H1 (cell line): ENCODE measurements around the gene AMBN. TPM values are rescaled to one million over a fixed set of nuclear protein-coding genes. Genes with fewer than 3 reads are reported as not detected.

Experiments used
- CTCF ChIA-PET: fragments of 300-600 bp; sonication (Branson Sonifier 250); formaldehyde crosslinking; loops from one replicate; lab custom pipeline; 2021; ENCODE audit not compliant: partially characterized antibody; lab: Charles Lee
- POLR2A ChIA-PET: fragments of 300-600 bp; sonication (Branson Sonifier 250); formaldehyde crosslinking; loops from one replicate; lab custom pipeline; 2021; ENCODE audit warnings: inconsistent platforms; ENCODE audit not compliant: partially characterized antibody; lab: Charles Lee
- DNase-seq, 2 experiments: peaks; one replicate each; pipeline versions ENCODE4 v3.0.0 to v3.0.0-alpha.2; 2010 to 2022; ENCODE audit warnings: low spot score in 2 of 2, low read depth in 1 of 2, mixed read lengths in 1 of 2
- FAIRE-seq: peaks from 2 replicates; lab custom pipeline; 2011; peaks lifted over from hg19 to GRCh38; lab: Jason Lieb, UNC
- H2AFZ ChIP-seq: 2 replicates; pipeline ENCODE4 v1.8.1; 2012; ENCODE audit warnings: low read length, inconsistent platforms
- H2AK5ac ChIP-seq: 2 replicates; pipeline ENCODE4 v1.6.1; 2013; ENCODE audit warnings: low read depth, low read length
- H2BK120ac ChIP-seq: replicated peaks from 2 replicates; pipeline ENCODE3; 2013; ENCODE audit warnings: low read depth, low read length, inconsistent platforms
- H2BK12ac ChIP-seq: 2 replicates; pipeline ENCODE4 v1.6.1; 2013; ENCODE audit warnings: low read depth, low read length
- H2BK15ac ChIP-seq: 2 replicates; pipeline ENCODE4 v1.6.1; 2013; ENCODE audit warnings: low read length
- H2BK20ac ChIP-seq: 2 replicates; pipeline ENCODE4 v1.6.1; 2013; ENCODE audit warnings: low read length
- H2BK5ac ChIP-seq: 2 replicates; pipeline ENCODE4 v1.6.1; 2013; ENCODE audit warnings: low read depth, low read length
- H3K14ac ChIP-seq: 2 replicates; pipeline ENCODE4 v1.6.1; 2013; ENCODE audit warnings: inconsistent platforms; ENCODE audit not compliant: insufficient read length
- H3K18ac ChIP-seq: 2 replicates; pipeline ENCODE4 v1.6.1; 2013; ENCODE audit warnings: low read length; ENCODE audit errors: extremely low read depth
- H3K23ac ChIP-seq: 2 replicates; pipeline ENCODE4 v1.6.1; 2013; ENCODE audit warnings: inconsistent platforms; ENCODE audit not compliant: insufficient read length
- H3K23me2 ChIP-seq: 2 replicates; pipeline ENCODE4 v1.6.1; 2013; ENCODE audit warnings: low read depth, low read length
- H3K27ac ChIP-seq: 2 replicates; pipeline ENCODE4 v1.6.1; 2011; ENCODE audit warnings: low read depth, low read length, inconsistent platforms
- H3K27me3 ChIP-seq, 4 experiments: replicated peaks in 1 of 4; 1 replicate in 1 of 4; 2 replicates in 3 of 4; pipeline versions ENCODE4 v1.6.1 to v1.8.1; 2011 to 2013; ENCODE audit warnings: low read length in 3 of 4, mild to moderate bottlenecking in 3 of 4, inconsistent platforms in 2 of 4, mixed read lengths in 2 of 4, moderate library complexity in 1 of 4; ENCODE audit not compliant: control insufficient read depth in 3 of 4, insufficient read depth in 3 of 4; ENCODE audit errors: extremely low read depth in 1 of 4
- H3K36me3 ChIP-seq, 4 experiments: 2 replicates each; pipeline versions ENCODE4 v1.6.1 to v1.8.1; 2011 to 2013; ENCODE audit warnings: mild to moderate bottlenecking in 4 of 4, low read length in 3 of 4, moderate library complexity in 2 of 4, control low read depth in 1 of 4, inconsistent platforms in 1 of 4; ENCODE audit not compliant: insufficient read depth in 4 of 4, control insufficient read depth in 2 of 4
- H3K4ac ChIP-seq: replicated peaks from 2 replicates; pipeline ENCODE3; 2013; ENCODE audit warnings: low read length, low read depth, mixed read lengths, inconsistent platforms; ENCODE audit not compliant: insufficient read length
- H3K4me1 ChIP-seq, 4 experiments: replicated peaks in 1 of 4; 1 replicate in 1 of 4; 2 replicates in 3 of 4; pipeline versions ENCODE4 v1.6.1 to v1.8.1; 2011 to 2013; ENCODE audit warnings: low read length in 3 of 4, inconsistent platforms in 2 of 4, mixed read lengths in 1 of 4; ENCODE audit not compliant: insufficient read depth in 4 of 4, control insufficient read depth in 3 of 4
- H3K4me2 ChIP-seq, 2 experiments: 2 replicates each; pipeline versions ENCODE4 v1.6.1 to v1.8.1; 2011 to 2013; ENCODE audit warnings: low read depth in 2 of 2, low read length in 2 of 2, control low read depth in 1 of 2, inconsistent platforms in 1 of 2, mild to moderate bottlenecking in 1 of 2; ENCODE audit not compliant: insufficient read depth in 1 of 2
- H3K4me3 ChIP-seq, 4 experiments: fragments of 200-600, 300-600 bp in 1 of 4; sonication (generic), shearing (Covaris generic), sonication (Bioruptor Twin) in 1 of 4; 2 replicates each; pipeline versions ENCODE4 v1.5.1 to v1.8.1; 2011 to 2016; ENCODE audit warnings: low read length in 4 of 4, low read depth in 3 of 4, control low read depth in 2 of 4, inconsistent platforms in 2 of 4, mild to moderate bottlenecking in 2 of 4, mixed read lengths in 1 of 4, moderate library complexity in 1 of 4; ENCODE audit not compliant: insufficient read depth in 2 of 4; ENCODE audit errors: extremely low read depth in 1 of 4
- H3K56ac ChIP-seq: replicated peaks from 2 replicates; pipeline ENCODE3; 2013; ENCODE audit warnings: low read depth, mild to moderate bottlenecking, mixed read lengths, low read length, inconsistent platforms; ENCODE audit not compliant: insufficient read length
- H3K79me1 ChIP-seq: 2 replicates; pipeline ENCODE4 v1.6.1; 2013; ENCODE audit warnings: low read depth, low read length, control low read depth
- H3K79me2 ChIP-seq, 2 experiments: 2 replicates each; pipeline versions ENCODE4 v1.6.1 to v1.8.1; 2012 to 2013; ENCODE audit warnings: low read length in 2 of 2, mild to moderate bottlenecking in 2 of 2, inconsistent platforms in 1 of 2; ENCODE audit not compliant: insufficient read depth in 2 of 2, control insufficient read depth in 1 of 2
- H3K9ac ChIP-seq, 4 experiments: replicated peaks in 1 of 4; 1 replicate in 1 of 4; 2 replicates in 3 of 4; pipeline versions ENCODE4 v1.6.1 to v1.8.1; 2011 to 2013; ENCODE audit warnings: low read depth in 3 of 4, low read length in 3 of 4, control low read depth in 2 of 4, mild to moderate bottlenecking in 2 of 4, moderate library complexity in 2 of 4, inconsistent platforms in 1 of 4; ENCODE audit errors: extremely low read depth in 1 of 4
- H3K9me3 ChIP-seq, 2 experiments: 2 replicates each; pipeline versions ENCODE4 v1.6.1 to v1.8.1; 2012 to 2013; ENCODE audit warnings: mild to moderate bottlenecking in 2 of 2, moderate library complexity in 2 of 2, control low read depth in 1 of 2, inconsistent platforms in 1 of 2, low read depth in 1 of 2, low read length in 1 of 2, mixed read lengths in 1 of 2; ENCODE audit not compliant: insufficient read depth in 2 of 2
- H4K20me1 ChIP-seq, 2 experiments: replicated peaks in 1 of 2; 2 replicates each; pipeline versions ENCODE3 to v1.8.1; 2011 to 2013; ENCODE audit warnings: inconsistent platforms in 2 of 2, low read length in 2 of 2, mild to moderate bottlenecking in 1 of 2; ENCODE audit not compliant: insufficient read depth in 2 of 2, control insufficient read depth in 1 of 2
- H4K5ac ChIP-seq: 2 replicates; pipeline ENCODE4 v1.6.1; 2013; ENCODE audit warnings: low read length, low read depth, mixed read lengths, inconsistent platforms; ENCODE audit not compliant: insufficient read length
- H4K8ac ChIP-seq: 2 replicates; pipeline ENCODE4 v1.8.0; 2013; ENCODE audit warnings: mild to moderate bottlenecking, moderate library complexity, low read length, inconsistent platforms; ENCODE audit not compliant: insufficient read depth; ENCODE audit errors: extremely low read depth
- H4K91ac ChIP-seq: replicated peaks from 2 replicates; pipeline ENCODE3; 2013; ENCODE audit warnings: low read length, mixed read lengths, inconsistent platforms; ENCODE audit not compliant: insufficient read length
- CBX5 ChIP-seq: fragments of 300-800, 300-1000 bp; sonication (generic); IDR thresholded peaks from 2 replicates; pipeline ENCODE4 v1.7.1; 2016; ENCODE audit warnings: antibody characterized with exemption, low read length, low read depth
- CHD1 ChIP-seq: IDR thresholded peaks from 2 replicates; pipeline ENCODE4 v1.6.1; 2012; ENCODE audit warnings: low read depth, low read length, improper control_type of control experiment
- CREB1 ChIP-seq: IDR thresholded peaks from 2 replicates; pipeline ENCODE4 v1.6.1; 2012; ENCODE audit warnings: inconsistent platforms
- FOSL1 ChIP-seq: IDR thresholded peaks from 2 replicates; pipeline ENCODE4 v1.6.1; 2011; ENCODE audit warnings: mild to moderate bottlenecking, low read depth, low read length, moderate library complexity; ENCODE audit not compliant: insufficient read depth
- GTF2F1 ChIP-seq: IDR thresholded peaks from 2 replicates; pipeline ENCODE4 v1.6.1; 2012; ENCODE audit warnings: low read depth, low read length, improper control_type of control experiment, borderline replicate concordance
- KDM4A ChIP-seq: IDR thresholded peaks from one replicate; pipeline ENCODE4 v1.7.1; 2012; ENCODE audit warnings: low read depth, mild to moderate bottlenecking, moderate library complexity, low read length, inconsistent platforms; ENCODE audit not compliant: severe bottlenecking
- MAFK ChIP-seq: IDR thresholded peaks from 2 replicates; pipeline ENCODE4 v1.6.1; 2012; ENCODE audit warnings: low read depth, mild to moderate bottlenecking, improper control_type of control experiment, low read length
- NANOG ChIP-seq: IDR thresholded peaks from 2 replicates; pipeline ENCODE4 v1.6.1; 2011; ENCODE audit warnings: low read length, low read depth, mild to moderate bottlenecking, inconsistent platforms; ENCODE audit not compliant: insufficient read depth, poor library complexity, severe bottlenecking
- RNF2 ChIP-seq: fragments of 200-900, 300-1000 bp; sonication (generic); IDR thresholded peaks from 2 replicates; pipeline ENCODE4 v1.7.1; 2016; ENCODE audit warnings: borderline replicate concordance, low read depth, mild to moderate bottlenecking, antibody characterized with exemption, low read length; ENCODE audit not compliant: poor library complexity, severe bottlenecking; ENCODE audit errors: missing control alignments
- WGBS, 2 experiments: shearing (Covaris generic) in 1 of 2; methylation state at CpG; one replicate each; pipeline versions ENCODE4 v1.1.6 to v1.1.7; 2013 to 2015; ENCODE audit warnings: low lambda C conversion rate in 2 of 2, mixed read lengths in 2 of 2, inconsistent platforms in 1 of 2, low coverage in 1 of 2, missing lambda C conversion rate in 1 of 2; ENCODE audit not compliant: insufficient replicate concordance in 2 of 2, insufficient coverage in 1 of 2, insufficient read length in 1 of 2; ENCODE audit errors: extremely low coverage in 1 of 2, missing lambda C conversion rate in 1 of 2; 5-methylcytosine and 5-hydroxymethylcytosine counted together
- polyA plus RNA-seq, 7 experiments: library from polyadenylated mRNA; depleted of rRNA in 3 of 7; stranded (reverse) in 5 of 7; unstranded in 2 of 7; fragments of >200 nt in 5 of 7; fragments of 200-250 nt in 2 of 7; gene quantifications; 1 replicate in 5 of 7; 2 replicates in 1 of 7; 4 replicates in 1 of 7; pipeline versions ENCODE4 v1.2.1 to v1.2.3, GENCODE V29; 2011 to 2013; ENCODE audit warnings: missing spikeins in 2 of 7, mixed read lengths in 2 of 7
- total RNA-seq: library from RNA; stranded (reverse); fragmentation: NEBNext Ultra II Directional; extraction: Animal tissue kit (Norgen Biotek cat#: 25700); gene quantifications from 2 replicates; pipeline ENCODE4 v1.2.1, GENCODE V29; 2021
- TF ChIP-seq, protein P1 (sequence below), 3 experiments: IDR thresholded peaks; 1 replicate in 2 of 3; 2 replicates in 1 of 3; pipeline versions ENCODE4 v1.5.1 to v1.6.1; 2011; ENCODE audit warnings: low read length in 3 of 3, mild to moderate bottlenecking in 3 of 3, inconsistent platforms in 2 of 3, low read depth in 1 of 3, moderate library complexity in 1 of 3; ENCODE audit not compliant: insufficient read depth in 1 of 3; ENCODE audit errors: control extremely low read depth in 1 of 3

AMBN gene
- total and polyA plus RNA-seq, 2 of the 8 experiments (the other 6 are each of a cell fraction or from before 2014, with no cell fraction given) = not detected

- ChIA-PET POLR2A (interaction anchor here (0.5 kb wide), 1 partner anchor 75 kb away, joined by 3 read pairs; no protein-coding TSS in a partner anchor), CTCF (interaction anchor here (0.6 to 1.7 kb wide), 10 partner anchors 9 to 1108 kb away, joined by 3 to 6 read pairs (median 3); no protein-coding TSS in a partner anchor)
- H3K79me2 ChIP-seq = no peaks in the 10 kb centered on the region
- no peak overlapping the region for H3K4me3 ChIP-seq
- no peak overlapping the region for H4K5ac ChIP-seq
- H3K79me1 ChIP-seq = no peaks in the 10 kb centered on the region
- H2BK12ac ChIP-seq = no peak overlapping the region
- no peak overlapping the region for H3K56ac ChIP-seq
- H3K14ac ChIP-seq = no peak overlapping the region
- no peaks in the 10 kb centered on the region for H3K36me3 ChIP-seq
- no peak overlapping the region for H4K91ac ChIP-seq
- no peak overlapping the region for H3K18ac ChIP-seq
- no peaks in the 10 kb centered on the region; the same call in 1 of the 2 replicates for H3K23me2 ChIP-seq
- no peak overlapping the region for H3K23ac ChIP-seq
- no peaks in the 10 kb centered on the region for H4K20me1 ChIP-seq
- H3K9ac ChIP-seq = no peak overlapping the region
- no peaks in the 10 kb centered on the region for H3K27me3 ChIP-seq
- H3K27ac ChIP-seq = no peak overlapping the region
- no peaks in the 10 kb centered on the region for H3K9me3 ChIP-seq
- H2BK5ac ChIP-seq = no peak overlapping the region
- no peak overlapping the region for H2BK15ac ChIP-seq
- peak; percentile 90 for FAIRE-seq
- no peak overlapping the region for H2BK20ac ChIP-seq
- DNase-seq = peak; percentile 55 to 57
- no peak overlapping the region for H2BK120ac ChIP-seq
- peak overlapping the region; percentile 73; the same call in 1 of the 2 replicates for H2AFZ ChIP-seq
- H3K4ac ChIP-seq = no peak overlapping the region
- H3K4me2 ChIP-seq = no peak overlapping the region
- WGBS, 2 experiments = 42% methylated on average over 5 of the region's 5 CpGs; no CpG with 5 or more reads in 1 of the 2 experiments
- H3K4me1 ChIP-seq = no peaks in the 10 kb centered on the region
- H4K8ac ChIP-seq = no peak overlapping the region
- no peak overlapping the region for H2AK5ac ChIP-seq
- TF ChIP-seq CHD1 (no peak), CREB1 (no peak), RNF2 (no peak), NANOG (no peak), MAFK (no peak), CBX5 (no peak), FOSL1 (no peak), KDM4A (no peak), GTF2F1 (no peak)
- TF ChIP-seq, protein P1, sequence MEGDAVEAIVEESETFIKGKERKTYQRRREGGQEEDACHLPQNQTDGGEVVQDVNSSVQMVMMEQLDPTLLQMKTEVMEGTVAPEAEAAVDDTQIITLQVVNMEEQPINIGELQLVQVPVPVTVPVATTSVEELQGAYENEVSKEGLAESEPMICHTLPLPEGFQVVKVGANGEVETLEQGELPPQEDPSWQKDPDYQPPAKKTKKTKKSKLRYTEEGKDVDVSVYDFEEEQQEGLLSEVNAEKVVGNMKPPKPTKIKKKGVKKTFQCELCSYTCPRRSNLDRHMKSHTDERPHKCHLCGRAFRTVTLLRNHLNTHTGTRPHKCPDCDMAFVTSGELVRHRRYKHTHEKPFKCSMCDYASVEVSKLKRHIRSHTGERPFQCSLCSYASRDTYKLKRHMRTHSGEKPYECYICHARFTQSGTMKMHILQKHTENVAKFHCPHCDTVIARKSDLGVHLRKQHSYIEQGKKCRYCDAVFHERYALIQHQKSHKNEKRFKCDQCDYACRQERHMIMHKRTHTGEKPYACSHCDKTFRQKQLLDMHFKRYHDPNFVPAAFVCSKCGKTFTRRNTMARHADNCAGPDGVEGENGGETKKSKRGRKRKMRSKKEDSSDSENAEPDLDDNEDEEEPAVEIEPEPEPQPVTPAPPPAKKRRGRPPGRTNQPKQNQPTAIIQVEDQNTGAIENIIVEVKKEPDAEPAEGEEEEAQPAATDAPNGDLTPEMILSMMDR (IDR thresholded peaks at IDR 0.05; ENCODE audit: control extremely low read depth in 1 of 3, insufficient read depth in 1 of 3, low read depth in 1 of 3, low read length in 3 of 3) = peak; percentile 83 to 96 (median 85)
Observed at GRCh38 chr4:70601422-70602039, 9.5 kb downstream of the AMBN start.
